SK-N-MC (cell line): ENCODE measurements around the gene EID2.

Experiments
- EZH2 ChIP-seq: fragments of 200-600 bp; sonication (generic); IDR thresholded peaks from one replicate; pipeline ENCODE4 v1.6.1; 2017; ENCODE audit warnings: antibody characterized with exemption
- POLR2AphosphoS5 ChIP-seq: IDR thresholded peaks from 2 replicates; pipeline ENCODE4 v1.6.1; 2012; ENCODE audit warnings: mild to moderate bottlenecking, low read depth, low read length, borderline replicate concordance

GRCh38 chr19:39489756-39490155 is 50.2 kb downstream of the EID2 start:
- TF ChIP-seq EZH2 (no peak), POLR2AphosphoS5 (no peak)
